Nephron progenitor cell (in vitro differentiated cells): ENCODE data around the gene LAMA2.

Experiments
- DNase-seq: peaks from one replicate; pipeline ENCODE4 v3.0.0; 2021
- H3K27ac Mint-ChIP-seq: 2 replicates; pipeline ENCODE4 v1.8.0; 2021; ENCODE audit warnings: mild to moderate bottlenecking, moderate library complexity, mixed read lengths
- H3K27me3 Mint-ChIP-seq: 2 replicates; pipeline ENCODE4 v1.8.0; 2021; ENCODE audit warnings: mild to moderate bottlenecking, low read depth, mixed read lengths; ENCODE audit not compliant: poor library complexity
- H3K36me3 Mint-ChIP-seq: 2 replicates; pipeline ENCODE4 v1.8.0; 2021; ENCODE audit warnings: low read depth, mixed read lengths
- H3K4me1 Mint-ChIP-seq: 2 replicates; pipeline ENCODE4 v1.8.0; 2021; ENCODE audit warnings: mixed read lengths
- H3K4me3 Mint-ChIP-seq: 2 replicates; pipeline ENCODE4 v1.8.0; 2021; ENCODE audit warnings: mild to moderate bottlenecking, moderate library complexity, mixed read lengths
- H3K9me3 Mint-ChIP-seq: 2 replicates; pipeline ENCODE4 v1.8.0; 2021; ENCODE audit warnings: mild to moderate bottlenecking, moderate library complexity, mixed read lengths
- TF ChIP-seq, protein P1 (sequence below): fragments of 200-600 bp; sonication (generic); IDR thresholded peaks from 2 replicates; pipeline ENCODE4 v1.5.0; 2021; ENCODE audit warnings: antibody characterized with exemption

LAMA2 gene

DNA sequence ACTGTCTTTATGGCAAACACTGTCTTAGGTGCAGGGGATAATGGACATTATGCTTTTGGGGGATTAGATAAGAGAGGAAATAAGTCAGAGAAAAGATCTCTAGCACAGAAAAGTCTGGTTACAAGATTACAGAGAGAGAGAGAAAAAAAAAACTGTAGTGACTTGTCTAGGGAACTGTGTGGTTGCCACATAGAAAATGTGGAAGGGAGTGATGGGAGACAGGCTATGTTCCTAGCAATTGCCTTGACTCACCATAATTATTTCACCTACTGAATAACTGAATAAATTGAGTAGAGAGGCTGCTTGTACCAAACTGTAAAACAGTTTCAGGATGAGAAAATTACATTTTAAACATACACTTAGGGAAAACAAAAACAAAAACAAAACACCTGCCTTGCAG, 229.7 kb downstream of the LAMA2 start:
- no peak overlapping the region for H3K27ac Mint-ChIP-seq
- H3K36me3 Mint-ChIP-seq: no peaks in the 10 kb centered on the region
- no peak for DNase-seq
- TF ChIP-seq, protein P1, sequence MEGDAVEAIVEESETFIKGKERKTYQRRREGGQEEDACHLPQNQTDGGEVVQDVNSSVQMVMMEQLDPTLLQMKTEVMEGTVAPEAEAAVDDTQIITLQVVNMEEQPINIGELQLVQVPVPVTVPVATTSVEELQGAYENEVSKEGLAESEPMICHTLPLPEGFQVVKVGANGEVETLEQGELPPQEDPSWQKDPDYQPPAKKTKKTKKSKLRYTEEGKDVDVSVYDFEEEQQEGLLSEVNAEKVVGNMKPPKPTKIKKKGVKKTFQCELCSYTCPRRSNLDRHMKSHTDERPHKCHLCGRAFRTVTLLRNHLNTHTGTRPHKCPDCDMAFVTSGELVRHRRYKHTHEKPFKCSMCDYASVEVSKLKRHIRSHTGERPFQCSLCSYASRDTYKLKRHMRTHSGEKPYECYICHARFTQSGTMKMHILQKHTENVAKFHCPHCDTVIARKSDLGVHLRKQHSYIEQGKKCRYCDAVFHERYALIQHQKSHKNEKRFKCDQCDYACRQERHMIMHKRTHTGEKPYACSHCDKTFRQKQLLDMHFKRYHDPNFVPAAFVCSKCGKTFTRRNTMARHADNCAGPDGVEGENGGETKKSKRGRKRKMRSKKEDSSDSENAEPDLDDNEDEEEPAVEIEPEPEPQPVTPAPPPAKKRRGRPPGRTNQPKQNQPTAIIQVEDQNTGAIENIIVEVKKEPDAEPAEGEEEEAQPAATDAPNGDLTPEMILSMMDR: no peak
- no peaks in the 10 kb centered on the region for H3K9me3 Mint-ChIP-seq
- H3K4me3 Mint-ChIP-seq: no peak overlapping the region
- H3K4me1 Mint-ChIP-seq: no peaks in the 10 kb centered on the region
- no peaks in the 10 kb centered on the region for H3K27me3 Mint-ChIP-seq

DNA sequence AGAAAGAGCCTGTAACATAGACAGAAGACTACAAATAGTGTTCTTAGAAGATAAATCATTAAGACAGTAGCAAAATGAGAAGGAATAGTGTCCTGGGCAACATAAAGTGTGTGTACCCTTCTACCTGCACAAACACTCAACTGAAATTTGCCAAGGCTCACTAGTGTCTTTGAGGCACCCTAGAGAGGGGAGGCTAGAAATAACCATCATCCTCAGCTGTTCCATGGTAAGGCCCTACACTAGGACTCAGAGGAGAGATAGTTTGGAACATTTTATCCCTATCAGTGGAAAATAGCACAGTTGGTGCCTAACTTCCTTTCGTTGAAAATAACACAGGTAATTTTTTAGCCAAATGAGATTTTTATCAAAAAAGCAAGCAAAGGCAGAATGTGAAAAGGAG, 230.7 kb downstream of the LAMA2 start:
- Mint-ChIP-seq H3K9me3 (no peaks in the 10 kb centered on the region), H3K4me3 (no peak overlapping the region), H3K27ac (no peak overlapping the region), H3K27me3 (no peaks in the 10 kb centered on the region), H3K4me1 (no peaks in the 10 kb centered on the region), H3K36me3 (no peaks in the 10 kb centered on the region)
- TF ChIP-seq, protein P1: no peak
- DNase-seq: no peak

DNA sequence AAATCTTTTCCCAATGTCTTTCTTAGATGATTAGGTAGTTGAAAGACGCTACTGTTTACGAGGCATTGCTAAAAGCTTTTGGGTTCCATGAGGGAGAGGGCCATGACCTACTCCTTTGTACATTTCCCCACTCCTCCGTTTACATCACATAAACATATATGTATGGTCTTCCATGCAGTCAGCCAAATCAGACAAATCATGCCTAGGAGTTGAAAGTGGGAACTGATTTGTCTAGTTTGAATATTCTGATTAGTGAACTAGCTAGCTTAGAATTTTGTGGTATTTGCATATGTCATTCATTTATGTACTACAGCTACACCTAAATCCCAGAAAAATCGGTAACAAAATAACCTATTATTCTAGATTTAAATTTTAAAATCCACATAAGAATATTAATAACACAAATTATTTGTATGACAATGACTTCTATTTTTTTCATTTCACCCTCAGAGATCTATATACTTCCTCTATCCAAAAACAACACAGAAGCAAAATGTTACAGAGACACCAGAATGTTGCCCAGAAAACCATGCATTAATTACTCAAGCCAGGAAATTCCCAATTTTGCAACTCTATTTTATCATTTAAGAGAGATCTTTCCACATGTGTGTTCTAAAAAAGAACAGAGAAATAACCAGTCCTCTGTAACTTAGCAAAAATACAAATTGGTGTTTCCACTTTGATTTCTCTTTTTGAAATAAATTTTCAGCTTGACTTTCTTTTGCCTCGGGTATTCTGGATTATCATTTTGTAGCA, 231.9 kb downstream of the LAMA2 start:
- Mint-ChIP-seq H3K4me3 (no peak overlapping the region), H3K27me3 (no peaks in the 10 kb centered on the region), H3K9me3 (no peaks in the 10 kb centered on the region), H3K27ac (no peak overlapping the region), H3K36me3 (no peaks in the 10 kb centered on the region), H3K4me1 (no peaks in the 10 kb centered on the region)
- TF ChIP-seq, protein P1: no peak
- no peak for DNase-seq

DNA sequence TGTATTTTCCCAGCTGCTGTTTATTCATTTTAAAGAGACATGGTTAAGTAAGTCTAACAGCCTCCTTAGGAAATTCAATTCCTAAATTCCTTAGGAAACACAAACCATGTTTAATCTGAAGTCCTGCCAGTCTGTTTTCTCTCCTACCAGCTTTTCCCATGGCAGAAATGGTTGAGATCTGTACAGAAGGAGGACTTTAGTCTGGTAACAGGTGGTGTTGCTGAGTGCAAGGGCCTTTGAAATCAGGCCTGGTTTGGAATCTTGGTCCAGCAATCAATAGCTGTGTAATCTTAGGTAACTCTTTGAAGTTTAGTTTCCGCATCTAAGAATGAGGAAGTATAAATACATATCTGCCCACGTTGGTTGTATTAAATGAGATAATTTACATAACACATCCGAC, 232.5 kb downstream of the LAMA2 start:
- H3K27me3 Mint-ChIP-seq: no peaks in the 10 kb centered on the region
- no peaks in the 10 kb centered on the region for H3K36me3 Mint-ChIP-seq
- H3K4me1 Mint-ChIP-seq: no peaks in the 10 kb centered on the region
- TF ChIP-seq, protein P1: no peak
- no peak overlapping the region for H3K4me3 Mint-ChIP-seq
- no peak overlapping the region for H3K27ac Mint-ChIP-seq
- H3K9me3 Mint-ChIP-seq: no peaks in the 10 kb centered on the region
- DNase-seq: no peak

DNA sequence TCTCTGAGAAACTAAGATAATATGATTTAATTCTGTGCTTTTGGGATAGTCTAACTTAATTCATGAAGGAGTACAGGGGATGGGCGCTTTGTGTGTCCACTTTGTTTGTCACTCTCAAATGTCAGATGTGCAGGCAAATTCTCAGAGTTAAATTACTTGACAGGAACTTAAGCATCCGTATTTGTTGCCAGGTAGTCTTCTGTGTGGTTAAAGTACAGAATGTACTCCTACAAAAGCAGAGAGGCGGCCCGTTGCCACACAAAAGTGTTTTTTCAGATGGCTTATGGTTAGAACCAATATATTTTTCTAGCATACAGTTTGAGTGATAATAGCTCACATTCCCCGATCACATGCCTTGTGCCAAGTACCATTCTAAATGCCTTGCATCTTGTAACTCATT, 234.4 kb downstream of the LAMA2 start:
- Mint-ChIP-seq H3K4me3 (no peak overlapping the region), H3K36me3 (no peaks in the 10 kb centered on the region), H3K4me1 (no peaks in the 10 kb centered on the region), H3K27ac (no peak overlapping the region), H3K9me3 (no peaks in the 10 kb centered on the region), H3K27me3 (no peaks in the 10 kb centered on the region)
- no peak for DNase-seq
- TF ChIP-seq, protein P1: no peak
